Activated naive CD8-positive, alpha-beta T cell treated with anti-CD3 and anti-CD28 coated beads, Interleukin-2, amount 50 U/mL, for 16 hours (primary cell): ENCODE data around the gene DNAJC13.
A peak's percentile ranks its signal among the peaks of the same experiment; 100 is the strongest.
"Not testable (repeated sequence)": the region's sequence is repeated elsewhere in the genome, so short reads cannot be mapped to it uniquely, and the experiment has no call there.

Experiments used
- DNase-seq: peaks from one replicate; pipeline ENCODE4 v3.0.0-alpha.2; 2020; ENCODE audit warnings: low read depth, low spot score

The DNAJC13 gene

GRCh38 chr3:132416807-132417694, at the start of gene DNAJC13:
DNAJC13 (plus strand) TSS chr3:132417502; CDS start chr3:132434551, 17,049 bp downstream.
- peak; percentile 79 for DNase-seq

DNA sequence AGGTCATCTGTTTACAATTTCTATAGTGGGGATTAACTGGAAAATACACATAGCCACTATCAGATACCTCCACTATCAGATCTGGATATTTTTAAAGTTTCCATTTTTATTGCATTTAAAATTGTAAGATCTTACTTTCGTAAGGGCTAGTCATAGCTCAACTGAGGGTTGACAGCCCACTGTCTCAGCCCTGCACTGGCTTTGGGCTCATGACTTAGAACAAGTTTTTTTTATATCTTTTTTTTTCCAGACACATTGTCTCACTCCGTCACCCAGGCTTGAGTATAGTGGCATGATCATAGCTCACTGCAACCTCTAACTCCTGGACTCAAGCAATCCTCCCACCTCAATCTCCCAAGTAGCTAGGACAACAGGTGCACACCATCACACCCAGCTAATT, 48.8 kb upstream of the DNAJC13 start:
- DNase-seq, result no peak

DNA sequence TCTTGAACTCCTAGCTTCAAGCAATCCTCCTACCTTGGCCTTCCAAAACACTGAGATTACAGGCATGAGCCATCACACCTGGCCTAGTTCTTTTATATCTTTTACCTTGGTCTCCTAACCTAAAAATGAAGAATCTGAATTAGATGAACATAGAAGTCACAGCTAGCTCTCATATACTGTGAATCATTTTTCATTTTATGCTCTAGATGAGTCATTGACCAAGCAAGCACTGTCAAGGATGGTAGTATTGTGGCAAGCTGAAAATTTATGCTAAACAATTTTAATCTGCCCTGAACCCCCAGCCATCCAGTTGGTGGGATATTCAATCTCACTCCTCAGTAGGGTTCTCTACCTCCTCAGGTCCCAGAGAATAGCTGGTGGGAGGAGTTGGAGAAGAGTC, 48.3 kb upstream of the DNAJC13 start:
- no peak for DNase-seq

GRCh38 chr3:132376945-132377354, 40.4 kb upstream of the DNAJC13 start:
- not testable (repeated sequence) for DNase-seq

DNA sequence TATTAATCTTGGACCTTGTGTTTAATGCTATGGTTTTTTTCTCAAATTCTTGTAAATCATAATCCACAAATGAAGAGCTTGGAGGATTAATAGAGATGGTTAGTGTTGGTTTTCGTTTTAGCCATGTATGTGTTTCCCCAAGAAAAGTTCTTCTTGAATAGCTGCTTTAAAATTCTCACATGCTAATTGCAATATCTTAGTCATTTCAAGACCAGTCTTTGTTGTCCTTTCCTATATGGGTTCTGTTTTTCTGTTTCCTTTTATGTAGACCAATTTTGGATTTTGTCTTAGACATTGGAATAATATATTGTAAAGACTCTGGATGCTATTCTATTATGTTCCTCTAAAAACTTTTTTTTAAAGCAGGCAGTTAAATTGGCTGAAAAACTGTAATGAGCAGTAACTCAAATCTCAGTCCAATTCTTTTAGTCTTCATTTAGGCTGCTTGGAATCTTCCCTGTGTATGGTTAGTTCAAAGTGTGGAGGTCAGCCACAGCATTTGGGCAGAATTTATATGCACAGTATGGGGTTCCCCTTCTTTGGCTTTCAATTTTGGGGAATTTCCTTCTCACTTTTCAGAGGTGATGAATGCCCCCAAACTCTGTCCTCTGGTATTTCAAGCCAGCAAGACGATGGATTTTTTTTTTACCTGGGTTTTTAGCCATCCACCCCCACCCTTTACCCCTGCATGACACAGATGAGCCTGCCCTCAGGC, 39.1 kb upstream of the DNAJC13 start:
- no peak for DNase-seq

- DNase-seq, result no peak
Measured at GRCh38 chr3:132378846-132379245, 38.5 kb upstream of the DNAJC13 start.

GRCh38 chr3:132380920-132381319, 36.4 kb upstream of the DNAJC13 start:
- DNase-seq, result no peak

- DNase-seq, result no peak
Measured at GRCh38 chr3:132381348-132381944, 35.9 kb upstream of the DNAJC13 start.

- no peak for DNase-seq
Measured at GRCh38 chr3:132382267-132382666, 35.0 kb upstream of the DNAJC13 start.

- no peak for DNase-seq
Measured at GRCh38 chr3:132382688-132383194, 34.6 kb upstream of the DNAJC13 start.

GRCh38 chr3:132386259-132386658, 31.0 kb upstream of the DNAJC13 start:
- DNase-seq, result no peak

DNA sequence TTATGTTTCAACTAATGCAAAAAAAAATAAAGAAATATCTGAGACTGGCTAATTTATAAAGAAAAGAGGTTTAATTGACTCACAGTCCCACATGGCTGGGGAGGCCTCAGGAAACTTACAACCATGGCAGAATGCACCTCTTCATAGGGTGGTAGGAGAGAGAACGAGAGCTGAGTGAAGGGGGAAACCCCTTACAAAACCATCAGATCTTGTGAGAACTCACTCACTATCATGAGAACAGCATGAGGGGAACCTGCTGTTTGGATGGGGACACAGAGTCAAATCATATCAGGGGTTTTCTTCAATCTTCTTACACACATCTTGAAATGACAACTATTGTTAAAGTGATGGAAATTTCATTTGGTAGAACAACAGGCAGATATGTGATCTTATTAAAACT, 24.6 kb upstream of the DNAJC13 start:
- not testable (repeated sequence) for DNase-seq

GRCh38 chr3:132394320-132394719, 23.0 kb upstream of the DNAJC13 start:
- no peak for DNase-seq

DNA sequence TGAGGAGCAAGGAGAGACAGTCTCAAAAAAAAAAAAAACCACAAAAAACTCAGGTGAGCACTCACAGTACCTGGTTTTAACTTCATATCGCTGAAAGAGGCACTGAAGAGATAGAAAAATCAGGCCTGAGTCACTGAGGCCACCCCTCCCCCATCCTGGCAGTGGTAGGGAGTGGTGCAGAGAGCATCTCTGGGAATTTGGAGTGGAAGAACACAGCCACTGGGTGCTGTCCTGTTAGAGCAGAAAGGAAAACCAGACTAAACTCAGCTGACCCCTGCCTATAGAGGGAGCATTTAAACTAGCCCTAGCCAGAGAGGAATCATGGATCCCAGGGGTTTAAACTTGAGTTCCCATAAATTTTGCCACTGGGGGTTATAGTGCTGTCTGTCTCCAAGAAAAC, 22.2 kb upstream of the DNAJC13 start:
- no peak for DNase-seq

- no peak for DNase-seq
Measured at GRCh38 chr3:132396255-132396654, 21.0 kb upstream of the DNAJC13 start.

DNA sequence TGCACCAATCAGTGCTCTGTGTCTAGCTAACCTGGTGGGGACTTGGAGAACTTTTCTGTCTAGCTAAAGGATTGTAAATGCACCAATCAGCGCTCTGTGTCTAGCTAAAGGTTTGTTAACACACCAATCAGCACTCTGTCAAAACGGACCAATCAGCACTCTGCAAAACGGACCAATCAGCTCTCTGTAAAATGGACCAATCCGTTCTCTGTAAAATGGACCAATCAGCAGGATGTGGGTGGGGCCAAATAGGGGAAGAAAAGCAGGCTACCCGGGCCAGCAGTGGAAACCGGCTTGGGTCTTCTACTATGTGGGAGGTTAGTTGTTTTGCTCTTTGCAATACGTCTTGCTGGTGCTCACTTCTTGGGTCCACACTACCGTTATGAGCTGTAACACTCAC, 20.5 kb upstream of the DNAJC13 start:
- DNase-seq, result not testable (repeated sequence)

- DNase-seq, result no peak
Measured at GRCh38 chr3:132399054-132399929, 18.0 kb upstream of the DNAJC13 start.

DNA sequence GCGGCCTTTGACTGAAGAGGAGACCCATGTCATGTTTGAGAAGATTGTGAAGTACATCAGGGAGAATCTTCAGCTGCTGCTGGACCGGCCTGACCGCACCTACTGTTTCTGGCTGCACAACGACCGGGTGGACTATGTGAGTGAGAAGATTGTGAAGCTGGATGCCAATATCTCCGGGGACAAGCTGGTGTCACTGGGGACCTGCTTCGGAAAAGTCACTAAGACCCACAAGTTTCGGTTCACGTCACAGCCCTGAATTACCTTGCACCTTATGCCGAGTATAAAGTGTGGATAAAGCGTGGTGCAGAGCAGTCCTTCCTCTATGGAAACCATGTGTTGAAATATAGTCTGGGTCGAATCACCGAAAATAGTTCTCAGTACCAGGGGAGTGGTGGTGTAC, 16.0 kb upstream of the DNAJC13 start:
- no peak for DNase-seq

DNA sequence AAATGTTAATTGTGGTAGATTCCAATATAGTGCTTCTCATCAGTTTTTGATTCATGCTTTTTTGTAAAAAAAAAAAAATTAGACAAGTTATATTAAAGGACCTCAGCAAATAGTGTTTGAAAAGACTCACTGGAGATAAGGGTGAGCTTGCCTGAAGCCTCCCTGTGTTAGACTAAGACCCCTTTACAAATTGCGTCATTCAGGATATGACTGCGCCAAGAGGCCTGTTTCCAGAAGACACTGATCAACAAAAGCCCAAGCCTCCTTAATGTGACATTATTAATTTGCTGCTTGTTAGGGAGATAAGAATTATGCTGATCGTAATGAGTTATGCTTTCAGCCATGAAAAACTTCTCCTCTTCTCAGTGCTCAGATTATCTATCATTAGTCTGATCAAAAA, 13.0 kb upstream of the DNAJC13 start:
- no peak for DNase-seq

- DNase-seq, result no peak
Measured at GRCh38 chr3:132405188-132405587, 12.1 kb upstream of the DNAJC13 start.

DNA sequence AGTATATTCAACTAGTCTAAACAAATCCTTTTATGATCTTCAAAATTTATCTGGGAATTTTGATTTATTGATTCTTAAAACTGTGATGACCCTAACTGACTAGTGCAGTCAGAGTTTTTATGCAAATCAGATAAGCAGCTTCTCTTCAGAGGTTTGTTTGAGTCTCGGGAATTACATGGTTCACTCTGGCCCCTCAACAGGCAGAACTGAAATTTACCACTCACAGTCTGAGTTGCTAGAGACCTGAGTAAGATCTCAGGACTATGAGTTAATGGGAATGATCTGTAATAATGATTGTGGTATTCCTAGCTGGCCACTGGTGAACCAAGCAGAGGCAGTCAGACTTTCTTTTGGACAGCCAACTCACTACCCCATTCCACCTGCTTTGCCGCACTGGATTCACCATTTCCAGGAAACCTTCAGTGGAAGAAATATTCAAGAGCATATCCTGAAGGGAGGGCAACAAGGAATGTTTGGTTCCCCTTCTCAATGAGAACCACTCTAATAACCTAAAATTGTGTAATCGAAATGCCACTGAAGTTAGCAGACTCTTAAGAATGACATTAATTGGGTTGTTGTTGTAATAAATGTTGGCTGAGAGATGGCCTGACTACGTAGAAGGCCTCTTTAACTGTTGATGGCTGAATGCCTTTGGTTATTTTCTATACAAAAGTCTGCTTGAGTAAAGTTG, 11.5 kb upstream of the DNAJC13 start:
- no peak for DNase-seq
